Measurements from ENCODE around the gene VTCN1.

VTCN1 gene

GRCh38 chr1:117093870-117094621 is 116.7 kb downstream of the VTCN1 start:
- DNase-seq, result no peak
